Fibroblast of lung (primary cell): ENCODE data around the gene PROCA1. TPM values are rescaled to one million over a fixed set of nuclear protein-coding genes. Genes with fewer than 3 reads are reported as not detected.
A peak's percentile ranks its signal among the peaks of the same experiment; 100 is the strongest.

ENCODE experiments used
- DNase-seq, 2 donors: peaks; one replicate each; pipeline versions ENCODE4 v3.0.0 to v3.0.0-alpha.2; 2010; ENCODE audit warnings: low read depth in 2 of 2
- H2AFZ ChIP-seq: 2 replicates; pipeline ENCODE4 v1.5.1; 2012; ENCODE audit warnings: low read length, control low read depth, inconsistent platforms
- H3K27ac ChIP-seq: 2 replicates; pipeline ENCODE4 v1.5.1; 2011; ENCODE audit warnings: low read length, control low read depth; ENCODE audit not compliant: insufficient read depth
- H3K27me3 ChIP-seq: 2 replicates; pipeline ENCODE4 v1.5.1; 2011; ENCODE audit warnings: mild to moderate bottlenecking, low read length; ENCODE audit not compliant: control insufficient read depth, insufficient read depth
- H3K36me3 ChIP-seq: 2 replicates; pipeline ENCODE4 v1.5.1; 2011; ENCODE audit warnings: low read length; ENCODE audit not compliant: control insufficient read depth, insufficient read depth
- H3K4me1 ChIP-seq: 2 replicates; pipeline ENCODE4 v1.5.1; 2011; ENCODE audit warnings: low read length; ENCODE audit not compliant: control insufficient read depth, insufficient read depth; ENCODE audit errors: extremely low read depth
- H3K4me2 ChIP-seq: 2 replicates; pipeline ENCODE4 v1.5.1; 2011; ENCODE audit warnings: low read length, control low read depth; ENCODE audit not compliant: insufficient read depth; ENCODE audit errors: extremely low read depth
- H3K4me3 ChIP-seq, 4 experiments: fragments of 200-600 bp in 1 of 4; sonication (generic) in 1 of 4; replicated peaks in 1 of 4; 2 replicates each; pipeline ENCODE4 v1.5.1; 2011 to 2016; ENCODE audit warnings: low read length in 4 of 4, low read depth in 3 of 4, mild to moderate bottlenecking in 3 of 4, control low read depth in 2 of 4, inconsistent platforms in 1 of 4, mixed read lengths in 1 of 4; ENCODE audit not compliant: insufficient read depth in 1 of 4; ENCODE audit errors: control extremely low read depth in 1 of 4
- H3K79me2 ChIP-seq: 2 replicates; pipeline ENCODE4 v1.5.1; 2012; ENCODE audit warnings: mild to moderate bottlenecking, low read length, inconsistent platforms; ENCODE audit not compliant: control insufficient read depth, insufficient read depth
- H3K9ac ChIP-seq: 2 replicates; pipeline ENCODE4 v1.5.1; 2011; ENCODE audit warnings: mild to moderate bottlenecking, low read length, control low read depth; ENCODE audit not compliant: insufficient read depth
- H3K9me3 ChIP-seq: 2 replicates; pipeline ENCODE4 v1.5.1; 2012; ENCODE audit warnings: low read depth, low read length; ENCODE audit not compliant: control insufficient read depth, insufficient read depth
- H4K20me1 ChIP-seq: 2 replicates; pipeline ENCODE4 v1.5.1; 2011; ENCODE audit warnings: low read length; ENCODE audit not compliant: control insufficient read depth, insufficient read depth; ENCODE audit errors: extremely low read depth
- CTCF ChIP-seq, 2 donors: IDR thresholded peaks in 1 of 2; conservative IDR thresholded peaks in 1 of 2; 1 replicate in 1 of 2; 2 replicates in 1 of 2; pipeline ENCODE4 v1.5.1; 2011 to 2012; ENCODE audit warnings: low read length in 2 of 2, control low read depth in 1 of 2, inconsistent platforms in 1 of 2, low read depth in 1 of 2, mild to moderate bottlenecking in 1 of 2
- EZH2 ChIP-seq: IDR thresholded peaks from 2 replicates; pipeline ENCODE4 v1.5.1; 2012; ENCODE audit warnings: low read length, control low read depth, mild to moderate bottlenecking; ENCODE audit errors: missing control alignments
- polyA plus RNA-seq, 2 donors: library from polyadenylated mRNA; depleted of rRNA in 1 of 2; stranded (reverse) in 1 of 2; unstranded in 1 of 2; fragments of >200 nt; gene quantifications; 2 replicates each; pipeline ENCODE4 v1.2.1, GENCODE V29; 2011 to 2012; ENCODE audit warnings: missing spikeins in 1 of 2
- total RNA-seq: library from RNA; depleted of rRNA; stranded (reverse); fragments of >200 nt; gene quantifications from 2 replicates; pipeline ENCODE4 v1.2.1, GENCODE V29; 2014

The PROCA1 gene
- total and polyA plus RNA-seq, 2 donors (not counting 1 experiment from before 2014, with no cell fraction given): 0.85 to 2.6 TPM

- Histone ChIP-seq H3K4me2 (no peak overlapping the region), H2AFZ (no peak overlapping the region), H3K9ac (no peak overlapping the region), H3K36me3 (peaks cover 11% of the 10 kb centered on the region), H3K79me2 (peaks cover 59% of the 10 kb centered on the region), H3K4me1 (peaks cover 3% of the 10 kb centered on the region), H4K20me1 (peaks cover 2% of the 10 kb centered on the region), H3K27ac (no peak overlapping the region), H3K4me3 (no peak overlapping the region), H3K9me3 (no peaks in the 10 kb centered on the region), H3K27me3 (no peaks in the 10 kb centered on the region)
- TF ChIP-seq CTCF (conservative IDR thresholded peaks at IDR 0.05 in 1 of 2, IDR thresholded peaks at IDR 0.05 in 1 of 2; ENCODE audit: low read depth in 1 of 2, low read length in 2 of 2) (no peak), EZH2 (no peak)
- peak in 1 of 2 donors; percentile 18 for DNase-seq
These were observed 43.8 kb downstream of the PROCA1 start for GRCh38 chr17:28667870-28668269.

- peaks cover 72% of the 10 kb centered on the region for H3K79me2 ChIP-seq
- TF ChIP-seq CTCF (conservative IDR thresholded peaks at IDR 0.05 in 1 of 2, IDR thresholded peaks at IDR 0.05 in 1 of 2; ENCODE audit: low read depth in 1 of 2, low read length in 2 of 2) (no peak), EZH2 (no peak)
These were observed 45.7 kb downstream of the PROCA1 start for GRCh38 chr17:28665994-28666393.

GRCh38 chr17:28663723-28664122 is 48.0 kb downstream of the PROCA1 start:
- H3K79me2 ChIP-seq: peaks cover 79% of the 10 kb centered on the region
- no peak overlapping the region for H3K9ac ChIP-seq
- H4K20me1 ChIP-seq: no peaks in the 10 kb centered on the region

More at GRCh38 chr17:28665994-28666393, 45.7 kb downstream of the PROCA1 start:
- DNase-seq: no peak
- Histone ChIP-seq H3K9ac (no peak overlapping the region), H3K9me3 (no peaks in the 10 kb centered on the region), H4K20me1 (peaks cover 2% of the 10 kb centered on the region), H2AFZ (no peak overlapping the region), H3K36me3 (peaks cover 5% of the 10 kb centered on the region), H3K27ac (no peak overlapping the region), H3K4me1 (peaks cover 3% of the 10 kb centered on the region), H3K4me2 (no peak overlapping the region), H3K4me3 (no peak overlapping the region), H3K27me3 (no peaks in the 10 kb centered on the region)

More at GRCh38 chr17:28663723-28664122, 48.0 kb downstream of the PROCA1 start:
- Histone ChIP-seq H3K9me3 (no peaks in the 10 kb centered on the region), H2AFZ (no peak overlapping the region), H3K4me2 (peak overlapping the region; percentile 65), H3K36me3 (peaks cover 7% of the 10 kb centered on the region), H3K4me3 (peak overlapping the region in 3 of 4 experiments; percentile 54 to 92 (median 85)), H3K27me3 (no peaks in the 10 kb centered on the region), H3K27ac (no peak overlapping the region), H3K4me1 (peaks cover 5% of the 10 kb centered on the region)
- DNase-seq: no peak
- no peak for TF ChIP-seq EZH2
